Measurements from ENCODE around the gene SPATA45.
"Not testable (repeated sequence)": the region's sequence is repeated elsewhere in the genome, so short reads cannot be mapped to it uniquely, and the experiment has no call there.

Gene SPATA45

DNA sequence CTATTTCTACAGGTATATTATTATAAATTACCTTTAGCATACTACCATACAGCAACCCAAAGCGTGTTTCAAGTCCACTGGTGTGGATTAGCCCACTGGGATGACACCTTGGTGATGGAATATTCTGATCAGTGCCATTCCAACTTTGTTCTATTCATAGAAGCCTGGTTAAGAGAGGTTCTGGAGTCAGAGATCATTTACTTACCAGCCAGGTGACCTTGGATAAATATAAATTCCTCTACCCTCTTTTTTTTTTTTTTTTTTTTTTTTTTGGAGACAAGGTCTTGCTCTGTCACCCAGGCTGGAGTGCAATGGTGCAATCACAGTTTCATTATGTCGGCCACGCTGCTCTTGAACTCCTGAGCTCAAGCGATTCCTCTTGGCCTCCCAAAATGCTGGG is at the start of gene SPATA45:
SPATA45 (minus strand) TSS at position 101 of the 400 bp plus-strand sequence. CDS start 11,500 bp downstream, outside the sequence.
- DNase-seq: no peak

DNA sequence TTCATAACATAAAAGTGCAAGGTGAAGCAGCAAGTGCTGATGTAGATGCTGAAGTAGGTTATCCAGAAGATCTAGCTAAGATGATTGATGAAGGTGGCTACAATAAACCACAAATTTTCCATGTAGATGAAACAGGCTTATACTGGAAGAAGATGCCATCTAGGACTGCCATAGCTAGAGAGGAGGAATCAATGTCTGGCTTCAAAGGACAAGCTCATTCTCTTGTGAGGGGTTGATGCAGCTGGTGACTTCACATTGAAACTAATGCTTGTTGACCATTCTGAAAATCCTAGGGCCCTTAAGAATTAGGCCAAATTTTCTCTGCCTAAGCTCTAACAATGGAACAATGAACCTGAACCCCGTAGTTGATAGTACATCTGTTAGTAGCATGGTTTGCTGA is 44.7 kb upstream of the SPATA45 start:
- DNase-seq: no peak

DNA sequence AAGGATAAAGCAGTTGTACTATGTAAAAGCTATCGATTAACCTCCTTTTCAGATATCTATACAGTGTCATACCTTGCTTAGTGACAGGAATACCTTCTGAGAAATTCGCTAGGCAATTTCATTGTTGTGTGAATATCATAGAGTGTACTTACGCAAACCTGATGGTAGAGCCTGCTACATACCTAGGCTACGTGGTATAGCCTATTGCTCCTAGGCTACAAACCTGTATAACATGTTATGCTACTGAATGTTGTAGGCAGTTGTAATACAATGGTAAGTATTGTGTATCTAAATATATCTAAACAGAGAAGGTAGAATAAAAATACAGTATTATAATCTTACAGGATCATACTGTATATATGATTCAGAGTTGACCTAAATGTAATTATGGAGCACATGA is 37.1 kb upstream of the SPATA45 start:
- DNase-seq: no peak

DNA sequence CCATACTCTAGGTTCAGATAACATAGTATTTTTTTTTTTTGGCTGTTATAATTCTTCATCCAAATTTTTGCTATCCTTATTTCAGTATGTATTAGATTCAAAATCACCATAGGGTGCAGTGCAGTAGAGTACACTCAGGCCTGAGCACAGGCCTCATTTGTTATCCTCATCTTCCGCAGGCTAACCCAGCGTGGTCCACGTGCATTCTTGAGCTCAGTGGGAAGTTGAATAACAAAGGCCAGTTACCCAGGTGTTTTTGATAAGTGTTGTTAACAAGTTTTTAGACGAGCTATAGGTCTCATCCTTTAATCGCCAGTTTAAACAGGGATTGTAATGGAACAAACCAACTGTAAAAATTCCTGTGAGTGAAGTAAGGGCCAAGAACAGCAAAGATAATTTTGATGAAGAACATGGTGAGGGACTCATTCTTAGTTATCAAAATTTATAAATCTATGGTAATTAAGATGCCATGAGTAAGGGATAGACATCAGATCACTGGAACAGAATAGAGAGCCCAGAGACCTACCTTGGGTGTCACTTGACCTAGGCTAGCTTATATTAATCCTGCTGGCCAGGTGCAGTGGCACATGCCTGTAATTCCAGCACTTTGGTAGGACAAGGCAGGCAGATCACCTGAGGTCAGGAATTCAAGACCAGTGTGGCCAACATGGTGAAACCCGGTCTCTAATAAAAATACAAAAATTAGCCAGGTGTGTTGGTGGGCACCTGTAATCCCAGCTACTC is 32.7 kb upstream of the SPATA45 start:
- no peak for DNase-seq

DNA sequence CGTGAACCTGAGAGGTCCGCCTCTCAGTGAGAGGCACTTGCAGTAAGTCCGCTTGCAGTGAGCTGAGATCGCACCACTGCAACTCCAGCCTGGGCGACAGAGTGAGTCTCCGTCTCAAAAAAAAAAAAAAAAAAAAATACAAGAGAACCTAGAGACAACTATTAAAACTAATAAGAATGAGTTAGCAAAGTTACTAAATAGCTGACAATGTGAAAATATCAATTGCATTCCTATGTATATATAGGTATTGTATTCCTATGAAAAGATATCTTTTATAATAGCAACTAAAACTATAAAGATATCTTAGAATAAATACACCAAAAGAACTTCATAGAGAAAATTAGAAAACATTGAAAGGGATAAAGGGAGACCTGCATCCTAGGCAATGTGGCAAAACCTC is 31.0 kb upstream of the SPATA45 start:
- DNase-seq: no peak

DNA sequence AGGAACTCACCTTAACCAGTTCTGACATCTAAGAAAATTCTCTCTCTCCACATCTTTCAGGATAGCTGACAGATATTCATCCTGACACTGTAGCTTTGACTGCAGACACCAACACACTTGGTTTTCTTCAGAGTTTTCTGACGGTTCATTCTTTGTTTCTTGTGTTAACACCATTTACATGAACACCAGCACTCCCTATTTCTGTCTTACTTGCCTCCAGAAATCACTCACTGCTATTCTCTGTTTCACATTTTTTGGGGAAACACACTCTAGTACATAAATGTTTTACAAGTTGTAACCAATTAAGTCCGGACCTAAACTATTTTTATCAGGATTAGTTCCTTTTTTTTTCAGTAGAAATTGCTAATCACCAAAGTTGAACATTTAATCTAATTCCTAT is 26.1 kb upstream of the SPATA45 start:
- no peak for DNase-seq

DNA sequence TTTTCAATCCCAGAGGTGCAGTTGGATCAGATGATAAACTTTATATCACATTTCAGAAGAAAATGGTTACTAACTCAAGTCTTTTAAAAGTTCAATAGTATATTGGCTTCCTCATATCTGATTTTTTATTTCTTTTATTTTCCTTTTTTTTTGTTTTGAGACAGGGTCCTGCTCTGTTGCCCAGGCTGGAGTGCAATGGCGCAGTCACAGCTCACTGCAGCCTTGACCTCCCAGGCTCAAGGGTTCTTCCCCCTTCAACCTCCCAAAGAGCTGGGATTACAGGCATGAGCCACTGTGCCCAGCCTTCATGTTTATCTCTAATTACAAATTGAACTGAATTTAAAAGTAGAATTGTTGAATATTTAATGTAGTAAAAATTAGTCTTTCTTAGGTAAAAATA is 24.5 kb upstream of the SPATA45 start:
- no peak for DNase-seq

DNA sequence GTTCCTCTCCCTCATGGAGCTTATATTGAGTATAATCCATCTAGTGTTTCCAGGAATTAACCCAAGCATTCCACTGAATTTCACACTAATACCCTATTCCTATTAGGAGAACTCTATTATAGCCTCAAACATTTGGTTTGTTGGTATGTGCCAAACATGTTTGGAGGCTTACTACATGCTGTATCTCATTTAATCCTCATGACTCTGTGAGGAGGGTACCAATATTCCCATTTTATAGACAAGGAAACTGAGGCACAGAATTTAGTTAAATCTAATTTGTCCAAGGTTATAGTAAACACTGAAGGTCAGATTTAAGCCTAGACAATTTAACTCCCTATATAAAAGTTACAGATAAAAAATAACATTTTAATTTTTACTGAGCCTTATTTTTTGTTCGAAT is 19.7 kb upstream of the SPATA45 start:
- DNase-seq: no peak

DNA sequence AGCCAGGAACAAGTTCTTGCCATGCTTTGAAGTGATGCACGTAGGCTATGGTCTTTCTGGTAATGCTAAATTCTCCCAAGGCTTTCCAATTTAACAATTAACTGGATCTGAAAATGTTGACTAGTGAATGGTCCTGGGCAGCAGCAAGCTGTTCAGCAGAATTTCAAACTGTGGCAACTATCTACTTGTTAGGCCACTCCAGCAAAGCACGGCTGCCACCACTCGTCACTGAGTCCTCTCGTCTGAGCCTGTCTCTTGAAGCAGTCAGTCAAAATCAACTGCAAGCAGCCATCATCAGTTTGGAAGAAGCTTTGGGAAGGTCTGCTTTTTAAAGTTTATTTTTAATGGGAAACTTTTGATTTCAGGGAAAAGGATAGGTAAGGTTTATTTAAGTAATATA is 16.8 kb upstream of the SPATA45 start:
- DNase-seq: no peak

DNA sequence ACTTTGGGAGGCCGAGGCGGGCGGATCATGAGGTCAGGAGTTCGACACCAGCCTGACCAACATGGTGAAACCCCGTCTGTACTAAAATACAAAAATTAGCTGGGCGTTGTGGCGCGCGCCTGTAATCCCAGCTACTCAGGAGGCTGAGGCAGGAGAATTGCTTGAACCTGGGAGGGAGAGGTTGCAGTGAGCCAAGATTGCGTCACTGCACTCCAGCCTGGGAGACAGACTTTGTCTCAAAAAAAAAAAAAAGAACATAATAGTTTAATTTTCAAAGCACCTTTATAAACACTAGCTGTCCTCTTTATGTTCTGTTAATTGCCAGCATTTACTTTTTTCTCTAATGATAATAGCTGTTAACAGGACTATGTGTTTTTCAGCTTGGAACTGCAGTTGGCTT is 15.9 kb upstream of the SPATA45 start:
- DNase-seq: not testable (repeated sequence)

DNA sequence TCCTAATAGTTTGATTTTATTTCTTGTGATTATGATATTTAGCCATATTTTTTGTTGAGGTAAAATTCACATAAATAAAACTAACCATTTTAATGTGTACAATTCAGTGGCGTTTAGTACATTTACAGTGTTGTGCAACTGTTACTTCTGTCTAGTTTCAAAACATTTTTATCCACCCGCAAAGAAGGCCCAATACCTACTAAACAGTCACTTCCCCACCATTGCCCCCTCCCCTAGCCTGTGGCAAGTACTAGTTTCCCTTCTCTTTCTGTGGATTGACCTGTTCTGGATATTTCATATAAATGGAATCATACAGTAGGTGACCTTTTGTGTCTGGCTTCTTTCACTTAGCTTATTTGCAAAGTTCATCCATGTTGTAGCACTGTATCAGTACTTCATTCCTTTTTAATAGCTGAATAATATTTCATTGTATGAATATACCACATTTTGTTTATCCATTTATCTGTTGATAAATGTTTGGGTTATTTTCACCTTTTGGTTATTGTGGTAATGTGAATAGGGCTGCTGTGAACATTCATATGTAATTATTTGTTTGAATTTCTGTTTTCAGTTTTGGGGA is 14.8 kb upstream of the SPATA45 start:
- DNase-seq: no peak

DNA sequence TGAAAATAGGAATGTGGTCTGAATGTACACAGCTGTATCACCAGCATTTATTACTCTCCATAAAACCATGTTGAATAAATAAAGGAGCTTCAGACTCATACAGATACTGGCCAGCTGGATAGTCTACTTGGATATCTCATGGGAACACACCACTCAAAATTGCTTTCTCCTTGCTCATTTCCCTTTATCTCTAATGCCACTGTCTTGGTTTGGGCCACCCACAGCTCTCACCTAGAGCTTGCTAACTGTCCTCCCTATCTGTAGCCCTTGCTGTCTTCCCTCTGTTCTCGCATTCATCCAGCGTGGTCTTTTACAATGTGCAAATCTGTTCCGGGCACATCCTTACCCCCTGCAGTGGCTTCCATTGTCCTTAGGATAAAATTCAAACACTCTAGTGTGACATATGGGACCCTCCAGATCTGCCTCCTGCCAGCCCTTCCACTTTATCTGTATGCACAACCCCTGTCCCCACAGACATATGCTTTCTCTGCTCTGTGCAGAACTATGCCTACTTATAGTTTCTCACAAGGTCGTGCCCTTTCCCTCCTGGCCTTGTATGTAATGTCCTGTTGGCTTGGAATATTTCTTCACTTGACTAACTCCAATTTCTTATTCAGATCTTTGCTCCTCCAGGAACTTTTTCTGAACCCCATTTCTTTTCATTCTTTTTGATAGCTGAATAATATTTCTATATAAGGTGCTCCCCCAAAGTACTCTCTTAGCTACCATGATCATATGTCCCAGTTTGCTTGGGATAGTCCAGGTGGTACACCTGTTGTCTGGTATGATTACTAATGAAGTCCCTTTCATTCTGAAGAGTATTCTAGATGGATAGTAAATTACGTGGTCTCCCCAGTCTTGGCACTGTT is 13.5 kb upstream of the SPATA45 start:
- DNase-seq: no peak

DNA sequence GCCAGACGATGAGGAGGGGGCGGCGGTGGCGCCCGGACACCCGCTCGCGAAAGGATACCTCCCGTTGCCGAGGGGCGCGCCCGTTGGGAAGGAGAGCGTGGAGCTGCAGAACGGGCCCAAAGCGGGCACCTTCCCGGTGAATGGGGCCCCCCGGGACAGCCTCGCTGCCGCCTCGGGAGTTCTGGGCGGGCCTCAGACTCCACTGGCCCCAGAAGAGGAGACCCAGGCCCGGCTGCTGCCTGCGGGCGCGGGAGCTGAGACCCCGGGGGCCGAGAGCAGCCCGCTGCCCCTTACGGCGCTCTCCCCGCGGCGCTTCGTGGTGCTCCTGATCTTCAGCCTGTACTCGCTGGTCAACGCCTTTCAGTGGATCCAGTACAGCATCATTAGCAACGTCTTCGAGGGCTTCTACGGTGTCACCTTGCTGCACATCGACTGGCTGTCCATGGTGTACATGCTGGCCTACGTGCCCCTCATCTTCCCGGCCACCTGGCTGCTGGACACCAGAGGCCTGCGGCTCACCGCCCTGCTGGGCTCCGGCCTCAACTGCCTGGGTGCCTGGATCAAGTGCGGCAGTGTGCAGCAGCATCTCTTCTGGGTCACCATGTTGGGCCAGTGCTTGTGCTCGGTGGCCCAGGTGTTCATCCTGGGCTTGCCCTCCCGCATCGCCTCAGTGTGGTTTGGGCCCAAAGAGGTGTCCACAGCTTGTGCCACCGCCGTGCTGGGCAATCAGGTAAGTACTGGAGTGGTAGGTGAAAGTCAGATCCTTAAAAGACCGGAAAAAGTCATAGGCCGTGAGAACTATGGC is 11.2 kb upstream of the SPATA45 start:
- DNase-seq: no peak

DNA sequence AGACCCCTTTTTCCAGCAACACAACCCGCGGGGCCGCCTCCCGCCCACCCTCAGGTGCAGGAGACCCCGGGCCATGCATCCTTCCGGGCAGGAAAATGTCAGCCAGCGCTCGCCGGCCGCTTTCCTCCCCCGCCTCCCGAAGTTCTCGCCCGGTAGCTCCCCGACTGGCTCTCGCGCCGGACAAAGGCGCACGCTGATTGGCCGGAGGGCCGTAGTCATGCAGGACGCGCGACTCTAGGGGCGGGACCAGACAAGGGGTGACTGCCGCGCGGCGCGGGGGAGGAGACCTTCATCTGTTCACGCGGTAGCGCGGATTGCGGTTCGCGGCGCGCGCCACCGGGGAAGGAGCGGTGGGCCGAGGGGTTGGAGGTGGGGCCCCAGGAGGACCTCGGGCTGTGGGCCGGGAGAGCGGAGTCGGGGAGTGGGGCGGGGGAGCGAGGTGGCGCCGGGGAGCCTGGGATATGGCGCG is 10.6 kb upstream of the SPATA45 start, which contains the start of gene FLVCR1:
FLVCR1 (plus strand) TSS at position 284 of the 469 bp plus-strand sequence; CDS start at position 462, 178 bp downstream.
- peak; percentile 94 for DNase-seq

DNA sequence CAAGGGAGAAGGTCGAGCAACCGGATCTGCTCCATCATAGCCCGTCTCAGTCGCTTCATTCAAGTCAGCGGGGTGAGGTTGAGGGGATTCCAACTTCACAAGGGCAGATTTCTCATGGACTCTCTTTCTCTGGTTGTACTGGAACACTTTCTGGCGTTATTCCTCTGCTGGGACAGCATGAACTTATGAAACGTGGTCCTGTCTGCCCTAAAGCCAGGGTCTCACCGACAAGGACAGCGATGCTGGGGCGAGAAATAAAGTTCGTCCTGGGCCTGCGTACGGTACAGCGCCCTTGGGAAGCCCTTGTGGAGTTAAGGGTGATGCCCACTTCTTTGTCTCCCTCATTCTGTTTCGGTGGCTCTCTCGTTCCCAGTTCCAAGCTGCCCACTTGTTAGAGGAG is 9.3 kb upstream of the SPATA45 start:
- DNase-seq: no peak

DNA sequence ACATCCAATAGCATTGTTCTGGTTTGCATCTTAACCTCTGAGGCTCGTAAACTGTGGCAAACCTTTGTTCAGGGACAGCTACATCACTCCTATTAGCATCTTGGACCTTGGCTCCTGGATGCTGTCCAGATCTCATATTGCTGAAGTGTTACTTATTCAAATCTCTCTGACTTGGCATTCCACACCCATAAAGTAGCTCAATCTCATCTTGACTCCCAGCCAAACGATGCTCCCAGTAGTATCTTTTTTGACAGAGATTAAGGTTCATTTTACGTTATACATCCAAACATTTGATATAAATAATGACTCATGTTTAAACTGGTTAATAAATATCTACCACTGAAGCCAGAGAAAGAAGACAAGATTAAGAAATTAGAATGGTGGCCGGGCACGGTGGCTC is 6.2 kb upstream of the SPATA45 start:
- DNase-seq: no peak

DNA sequence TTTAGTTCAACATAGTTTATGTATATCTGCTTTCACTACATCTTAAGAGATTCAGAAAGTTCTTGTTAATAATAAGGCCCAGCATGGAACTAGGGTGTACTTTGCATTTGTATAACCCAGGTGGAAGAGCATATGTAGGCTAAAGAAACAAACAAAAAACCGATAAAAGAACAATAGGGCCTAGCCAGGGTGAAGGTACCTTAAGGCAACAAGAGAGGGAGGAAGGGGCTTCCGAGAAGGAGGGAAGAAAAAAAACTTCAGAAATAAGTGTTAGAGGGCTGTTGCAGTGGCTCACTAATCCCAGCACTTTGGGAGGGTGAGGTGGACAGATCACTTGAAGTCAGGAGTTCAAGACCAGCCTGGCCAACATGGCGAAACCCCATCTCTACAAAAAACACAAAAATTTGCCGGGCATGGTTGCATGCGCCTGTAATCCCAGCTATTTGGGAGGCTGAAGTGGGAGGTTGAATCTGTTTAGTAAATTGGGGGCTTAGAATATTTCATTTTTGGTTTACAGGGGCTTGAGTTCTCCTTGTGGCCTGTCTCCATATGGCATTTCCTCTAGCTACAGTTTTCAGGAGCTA is 4.7 kb upstream of the SPATA45 start:
- DNase-seq: no peak

DNA sequence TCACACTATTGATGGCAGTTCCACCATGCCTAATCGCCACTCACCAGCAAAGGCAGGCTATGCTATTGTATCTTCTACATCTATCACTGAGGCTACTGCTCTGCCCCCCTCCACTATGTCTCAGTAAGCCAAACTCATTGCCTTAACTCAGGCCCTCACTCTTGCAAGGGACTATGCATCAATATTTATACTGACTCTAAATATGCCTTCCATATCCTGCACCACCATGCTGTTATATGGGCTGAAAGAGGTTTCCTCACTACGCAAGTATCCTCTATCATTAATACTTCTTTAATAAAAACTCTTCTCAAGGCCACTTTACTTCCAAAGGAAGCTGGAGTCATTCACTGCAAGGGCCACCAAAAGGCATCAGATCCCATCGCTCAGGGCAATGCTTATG is 2.9 kb downstream of the SPATA45 start:
- not testable (repeated sequence) for DNase-seq

DNA sequence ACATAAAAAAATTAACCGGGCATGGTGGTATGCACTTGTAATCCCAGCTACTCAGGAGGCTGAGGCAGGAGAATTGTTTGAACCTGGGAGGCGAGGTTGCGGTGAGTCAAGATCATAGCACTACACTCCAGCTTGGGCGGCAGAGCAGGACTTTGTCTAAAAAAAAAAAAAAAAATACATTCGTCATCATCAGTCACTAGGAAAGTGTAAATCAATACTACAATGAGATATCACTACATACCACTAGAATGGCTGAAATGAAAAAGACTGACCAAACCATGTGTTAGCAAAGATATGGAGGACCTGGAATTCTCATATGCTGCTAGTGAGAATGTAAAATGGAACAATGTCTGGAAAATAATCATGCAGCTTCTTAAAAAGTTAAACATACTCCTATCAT is 9.3 kb downstream of the SPATA45 start:
- DNase-seq: no peak

DNA sequence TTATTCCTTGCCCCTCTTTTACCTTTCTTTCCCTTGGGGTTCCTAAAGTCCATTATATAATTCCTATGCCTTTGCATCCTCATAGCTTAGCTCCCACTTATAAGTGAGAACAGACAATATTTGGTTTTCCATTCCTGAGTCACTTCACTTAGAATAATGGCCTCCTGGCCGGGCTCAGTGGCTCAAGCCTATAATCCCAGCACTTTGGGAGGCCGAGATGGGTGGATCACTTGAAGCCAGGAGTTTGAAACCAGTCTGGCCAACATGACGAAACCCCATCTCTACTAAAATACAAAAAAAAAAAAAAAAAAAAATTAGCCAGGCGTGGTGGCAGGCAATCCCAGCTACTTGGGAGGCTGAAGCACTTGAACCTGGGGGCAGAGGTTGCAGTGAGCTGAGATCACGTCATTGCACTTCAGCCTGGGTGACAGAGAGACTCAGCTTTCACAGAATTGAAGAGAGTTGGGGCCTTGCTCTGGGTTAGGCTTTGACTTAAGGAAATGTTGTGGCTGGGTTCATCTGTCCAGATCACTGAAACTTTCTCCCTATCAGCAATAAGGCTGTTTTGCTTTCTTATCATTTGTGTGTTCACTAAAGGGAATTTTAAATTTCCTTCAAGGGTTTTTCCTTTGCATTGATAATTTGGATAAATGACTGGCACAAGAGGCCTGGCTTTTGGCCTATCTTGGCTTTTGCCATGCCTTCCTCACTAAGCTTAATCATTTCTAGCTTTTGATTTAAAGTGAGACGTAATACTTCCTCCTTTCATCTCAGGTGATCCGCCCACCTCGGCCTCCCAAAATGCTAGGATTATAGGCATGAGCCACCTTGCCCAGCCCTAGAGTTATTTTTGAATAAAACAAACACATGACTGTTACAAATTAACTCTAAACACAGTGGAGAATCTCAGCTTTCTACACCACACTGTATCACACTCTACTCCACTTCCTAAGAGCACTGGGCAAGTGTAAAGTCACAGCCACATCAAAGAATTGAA is 13.9 kb downstream of the SPATA45 start:
- DNase-seq: peak; percentile 8

DNA sequence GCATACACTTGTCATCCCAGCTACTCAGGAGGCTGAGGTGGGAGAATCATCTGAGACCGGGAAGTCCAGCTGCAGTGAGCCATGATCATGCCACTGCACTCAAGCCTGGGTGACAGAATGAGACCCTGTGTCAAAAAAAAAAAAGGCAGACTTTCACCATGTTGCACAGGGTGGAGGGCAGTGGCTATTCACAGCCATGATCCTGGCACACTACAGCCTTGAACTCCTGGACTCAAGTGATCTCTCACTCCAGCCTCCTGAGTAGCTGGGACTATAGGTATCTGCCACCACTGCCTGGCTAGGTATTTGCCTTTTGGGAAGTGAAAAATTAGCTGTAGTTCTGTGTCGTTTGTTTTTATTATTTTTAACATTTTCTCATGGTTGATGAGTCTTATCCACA is 19.1 kb downstream of the SPATA45 start:
- DNase-seq: no peak
